NCI-H2081 treated with DMSO at 0.1 percent for 48 hours (cell line): ENCODE data around the gene HIP1R.
"Not testable (repeated sequence)": the region's sequence is repeated elsewhere in the genome, so short reads cannot be mapped to it uniquely, and the experiment has no call there.

ENCODE experiments used
- DNase-seq: peaks from one replicate; lab custom pipeline; 2025; lab: John Stamatoyannopoulos, UW

The HIP1R gene

GRCh38 chr12:122876281-122876680 lies 41.0 kb downstream of the HIP1R start:
- DNase-seq: not testable (repeated sequence)

DNA sequence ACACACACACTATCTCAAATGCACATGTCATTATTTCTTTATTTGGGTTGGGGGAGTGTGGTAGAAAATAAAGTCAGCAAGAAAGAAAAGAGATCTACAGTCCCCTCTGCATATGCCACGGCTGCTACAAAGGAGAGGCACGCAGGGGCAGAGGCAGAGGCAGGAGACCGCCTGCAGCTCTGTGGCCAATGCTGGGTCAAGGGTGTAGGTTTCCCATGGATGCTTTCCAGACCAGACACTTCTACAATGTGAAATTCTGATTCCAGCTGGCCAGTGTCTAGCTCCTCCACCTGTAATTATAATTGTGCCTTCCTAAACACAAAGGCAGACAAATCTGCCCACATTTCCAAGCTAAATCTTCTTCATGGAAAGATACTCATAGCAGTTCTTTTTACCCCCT lies 41.5 kb downstream of the HIP1R start:
- no peak for DNase-seq

DNA sequence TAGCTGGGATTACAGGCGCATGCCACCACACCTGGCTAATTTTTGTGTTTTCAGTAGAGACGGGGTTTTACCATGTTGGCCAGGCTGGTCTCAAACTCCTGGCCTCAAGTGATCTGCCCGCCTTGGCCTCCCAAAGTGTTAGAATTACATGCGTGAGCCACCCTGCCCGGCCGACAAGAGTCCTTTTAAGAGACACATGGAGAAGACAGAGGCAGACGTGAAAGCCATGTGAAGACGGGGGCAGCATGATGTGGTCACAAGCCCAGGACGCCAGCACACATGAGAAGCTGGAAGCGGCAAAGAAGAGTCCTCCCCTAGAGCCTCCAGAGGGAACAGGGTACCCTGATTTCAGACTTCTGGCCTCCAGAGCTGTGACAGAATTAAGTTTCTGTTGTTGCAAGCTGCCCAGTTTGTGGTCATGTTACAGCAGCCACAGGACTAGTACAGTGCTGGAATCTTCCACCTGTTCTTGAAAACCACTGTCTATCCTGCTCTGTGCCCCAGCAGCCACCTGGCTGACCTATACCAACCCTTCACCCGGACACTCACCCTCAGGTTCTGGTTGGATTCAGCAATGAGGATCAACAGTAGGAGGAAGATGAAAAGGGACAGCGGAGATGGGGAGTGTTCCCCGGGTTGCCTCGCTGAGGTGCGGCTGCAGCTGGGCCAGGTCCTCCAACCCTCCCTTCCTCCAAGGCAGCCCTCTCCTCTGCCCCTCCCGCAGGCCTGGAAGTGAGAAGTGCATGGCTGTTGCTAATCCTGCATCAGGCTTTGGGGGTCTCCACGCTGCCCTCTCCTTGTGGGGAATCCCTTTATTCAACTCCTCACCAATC lies 43.7 kb downstream of the HIP1R start:
- no peak for DNase-seq

DNA sequence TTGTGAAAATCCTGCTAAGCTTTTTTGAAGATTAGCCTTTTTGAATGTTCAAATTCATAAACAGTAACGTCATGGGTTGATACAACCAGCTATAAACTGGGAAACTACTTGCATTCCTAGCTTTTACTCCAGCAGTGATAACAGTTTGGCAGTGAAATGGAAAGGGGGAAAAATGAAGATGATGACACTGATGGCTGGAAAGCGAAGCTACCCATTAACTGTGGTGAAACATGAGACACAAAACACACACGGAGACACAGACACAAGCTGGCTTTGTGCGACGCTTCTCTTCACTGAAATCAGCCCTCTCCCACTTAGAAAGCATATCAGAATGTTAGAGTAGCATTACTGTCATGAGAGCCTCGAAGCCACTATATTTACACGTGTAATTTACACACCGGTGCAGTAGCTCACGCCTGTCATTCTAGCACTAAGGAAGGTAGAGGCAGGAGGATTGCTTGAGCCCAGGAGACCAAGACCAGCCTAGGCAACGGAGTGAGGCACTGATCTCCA lies 45.0 kb downstream of the HIP1R start:
- DNase-seq: no peak

DNA sequence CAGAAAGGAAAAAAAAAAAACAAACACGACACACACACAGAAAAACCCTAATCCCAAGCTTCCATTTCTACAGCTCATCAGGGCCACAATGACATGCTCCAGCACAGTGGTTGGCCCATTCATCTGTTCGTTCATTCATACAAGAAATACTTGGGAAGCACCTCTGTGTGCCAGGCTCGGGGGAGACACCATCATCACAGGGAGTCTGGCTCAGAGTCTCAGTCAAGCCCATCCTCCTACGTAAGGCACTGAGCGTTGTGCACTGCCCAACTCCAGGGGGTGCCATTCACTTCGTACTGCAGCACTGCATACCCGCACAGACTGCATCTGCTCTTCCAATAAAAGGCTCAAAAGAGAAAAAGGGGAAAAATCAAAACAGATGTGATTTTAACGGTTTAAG lies 45.4 kb downstream of the HIP1R start:
- DNase-seq: no peak

GRCh38 chr12:122882908-122883558 lies 47.8 kb downstream of the HIP1R start:
- no peak for DNase-seq

DNA sequence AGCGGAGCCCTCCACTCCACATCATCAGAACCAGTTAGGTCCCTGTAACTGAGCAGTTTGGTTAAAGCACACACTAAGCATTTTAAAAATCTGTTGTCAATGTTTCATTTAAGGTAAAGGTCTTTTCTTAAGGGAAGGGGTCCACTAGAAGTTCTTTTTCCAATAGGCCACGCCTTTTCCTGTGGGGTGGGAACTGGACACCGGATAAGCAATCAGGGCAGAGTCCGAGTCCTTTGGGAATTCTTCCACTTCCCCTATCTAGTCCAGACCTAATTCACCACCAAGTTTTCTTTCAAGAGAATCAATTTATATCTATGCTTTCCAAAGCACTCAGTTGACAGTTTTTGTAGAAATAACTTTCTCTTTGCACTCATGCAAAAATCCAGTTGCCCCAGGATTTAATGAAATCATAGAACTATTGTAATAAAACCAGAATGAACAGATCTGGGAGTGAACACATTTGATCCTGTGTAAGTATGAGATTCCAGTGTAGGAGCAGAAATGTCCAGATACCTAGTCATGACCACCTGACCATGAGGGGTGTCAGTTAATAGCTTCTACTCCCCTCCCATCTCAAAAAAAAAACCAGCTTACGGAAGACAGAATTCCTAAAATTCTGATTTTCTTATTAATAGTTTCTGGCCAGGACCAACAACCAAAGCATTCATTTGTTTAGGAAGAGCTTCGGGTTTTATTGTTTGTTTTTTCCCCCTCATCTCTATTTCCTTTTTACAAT lies 49.0 kb downstream of the HIP1R start:
- DNase-seq: no peak

DNA sequence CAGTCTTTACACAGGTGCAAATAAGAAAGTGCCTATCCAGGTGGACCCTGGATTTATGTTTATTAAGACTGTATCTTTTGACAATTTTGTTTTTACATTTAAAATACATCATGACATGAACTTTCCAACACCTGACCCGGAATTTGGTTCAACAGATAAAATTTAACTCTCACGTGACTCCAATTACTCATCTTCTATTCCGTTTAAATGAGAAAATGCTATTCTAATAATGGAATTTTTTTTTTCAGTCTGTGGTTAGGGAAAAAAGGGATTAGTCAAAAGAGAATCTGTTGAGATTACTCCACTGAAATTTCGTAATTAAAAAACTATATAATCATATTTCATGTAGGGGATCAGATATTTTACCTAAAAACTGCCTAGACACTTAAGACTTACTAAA lies 49.6 kb downstream of the HIP1R start:
- DNase-seq: no peak

DNA sequence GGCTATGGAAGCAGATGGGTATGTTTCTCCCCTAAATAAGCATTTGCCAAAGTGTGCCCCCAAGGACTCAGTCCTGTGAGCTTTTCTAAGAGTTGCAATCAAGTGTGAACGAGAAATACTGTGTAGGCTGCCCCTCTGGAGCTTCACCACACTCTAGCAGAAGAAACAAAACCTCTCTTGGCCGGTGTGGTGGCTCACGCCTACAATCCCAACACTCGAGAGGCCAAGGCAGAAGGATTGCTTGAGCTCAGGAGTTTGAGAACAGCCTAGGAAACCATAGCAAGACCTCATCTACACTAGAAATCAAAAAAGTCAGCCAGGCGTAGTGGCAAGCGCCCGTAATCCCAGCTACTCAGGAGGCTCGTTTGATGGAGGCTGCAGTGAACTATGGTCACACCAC lies 50.9 kb downstream of the HIP1R start:
- DNase-seq: no peak

GRCh38 chr12:122886851-122887818 lies 51.9 kb downstream of the HIP1R start:
- no peak for DNase-seq

DNA sequence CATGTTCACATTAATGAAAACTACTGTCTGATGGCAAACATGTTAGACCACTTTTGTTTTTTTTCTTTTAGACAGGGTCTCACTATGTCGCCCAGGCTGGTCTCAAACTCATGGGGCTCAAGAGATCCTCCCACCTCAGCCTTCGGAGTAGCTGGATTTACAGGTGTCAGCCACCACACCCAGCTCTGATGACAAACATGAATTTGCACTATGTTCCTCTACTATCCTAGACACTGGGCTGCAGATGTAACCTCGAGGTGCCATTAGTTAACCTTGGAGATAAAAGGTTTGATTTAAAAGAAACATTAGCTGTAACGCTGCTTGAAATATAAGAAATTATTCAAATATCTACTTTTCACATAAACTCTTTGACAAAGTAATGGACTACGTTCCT lies 52.6 kb downstream of the HIP1R start:
- DNase-seq: no peak

- peak; percentile 20 for DNase-seq
These were observed 53.0 kb downstream of the HIP1R start for GRCh38 chr12:122888232-122888752.

GRCh38 chr12:122889761-122890520 lies 54.7 kb downstream of the HIP1R start:
- no peak for DNase-seq

- no peak for DNase-seq
These were observed 56.6 kb downstream of the HIP1R start for GRCh38 chr12:122891661-122892525.

DNA sequence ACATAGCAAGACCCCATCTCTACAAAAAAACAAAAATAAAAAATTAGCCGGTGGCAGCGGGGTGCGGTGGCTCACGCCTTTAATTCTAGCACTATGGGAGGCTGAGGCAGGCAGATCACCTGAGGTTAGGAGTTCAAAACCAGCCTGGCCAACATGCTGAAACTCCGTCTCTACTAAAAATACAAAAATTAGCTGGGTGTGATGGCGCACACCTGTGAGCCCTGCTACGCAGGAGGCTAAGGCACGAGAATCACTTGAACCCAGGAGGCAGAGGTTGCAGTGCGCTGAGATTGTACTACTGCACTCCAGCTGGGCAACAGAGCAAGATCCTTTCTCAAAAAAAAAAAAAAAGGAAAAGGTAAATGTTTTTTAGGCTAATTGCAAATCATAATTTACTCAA lies 57.5 kb downstream of the HIP1R start:
- DNase-seq: not testable (repeated sequence)

DNA sequence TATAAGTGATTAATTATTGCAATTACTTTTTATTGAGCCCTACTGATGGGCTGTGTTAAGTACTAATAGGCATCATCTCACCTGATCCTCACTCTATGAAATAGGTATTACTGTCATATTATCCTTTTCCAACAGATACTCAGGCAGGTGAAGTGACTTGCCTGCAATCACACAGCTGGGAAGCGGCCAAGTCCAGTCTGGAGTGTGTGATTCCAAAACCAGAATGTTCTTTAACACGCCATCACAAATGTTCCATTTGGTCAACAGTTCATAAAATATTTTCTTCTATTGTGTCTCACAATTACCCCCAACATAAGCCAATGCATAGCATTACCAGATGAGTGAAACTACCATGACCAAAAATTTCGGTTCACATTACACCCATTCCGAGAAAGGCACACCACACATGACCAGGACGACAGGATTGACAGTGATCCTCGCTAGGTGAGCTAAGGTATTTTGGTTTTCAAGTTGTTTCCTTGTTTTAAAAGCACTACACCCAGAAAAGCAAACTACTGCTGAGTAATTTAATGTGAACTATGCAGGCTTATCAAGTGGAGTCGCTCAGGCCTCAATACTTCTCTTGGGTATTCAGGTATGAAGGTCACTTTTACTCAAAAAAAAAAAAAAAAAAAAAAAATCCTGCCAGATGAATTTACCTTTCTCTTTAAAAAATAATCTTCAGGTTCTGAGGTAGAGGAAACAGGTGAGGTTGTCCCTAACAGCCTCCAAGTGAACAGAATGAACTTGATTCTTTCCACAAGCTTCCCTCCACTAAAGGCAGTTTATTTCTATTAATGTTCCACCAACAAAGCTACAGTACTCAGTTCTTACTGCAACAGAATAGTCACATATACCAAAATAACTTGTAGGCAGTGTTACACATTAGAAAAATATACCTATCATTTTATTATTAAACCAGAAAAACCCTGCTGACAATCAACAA lies 58.2 kb downstream of the HIP1R start:
- no peak for DNase-seq

DNA sequence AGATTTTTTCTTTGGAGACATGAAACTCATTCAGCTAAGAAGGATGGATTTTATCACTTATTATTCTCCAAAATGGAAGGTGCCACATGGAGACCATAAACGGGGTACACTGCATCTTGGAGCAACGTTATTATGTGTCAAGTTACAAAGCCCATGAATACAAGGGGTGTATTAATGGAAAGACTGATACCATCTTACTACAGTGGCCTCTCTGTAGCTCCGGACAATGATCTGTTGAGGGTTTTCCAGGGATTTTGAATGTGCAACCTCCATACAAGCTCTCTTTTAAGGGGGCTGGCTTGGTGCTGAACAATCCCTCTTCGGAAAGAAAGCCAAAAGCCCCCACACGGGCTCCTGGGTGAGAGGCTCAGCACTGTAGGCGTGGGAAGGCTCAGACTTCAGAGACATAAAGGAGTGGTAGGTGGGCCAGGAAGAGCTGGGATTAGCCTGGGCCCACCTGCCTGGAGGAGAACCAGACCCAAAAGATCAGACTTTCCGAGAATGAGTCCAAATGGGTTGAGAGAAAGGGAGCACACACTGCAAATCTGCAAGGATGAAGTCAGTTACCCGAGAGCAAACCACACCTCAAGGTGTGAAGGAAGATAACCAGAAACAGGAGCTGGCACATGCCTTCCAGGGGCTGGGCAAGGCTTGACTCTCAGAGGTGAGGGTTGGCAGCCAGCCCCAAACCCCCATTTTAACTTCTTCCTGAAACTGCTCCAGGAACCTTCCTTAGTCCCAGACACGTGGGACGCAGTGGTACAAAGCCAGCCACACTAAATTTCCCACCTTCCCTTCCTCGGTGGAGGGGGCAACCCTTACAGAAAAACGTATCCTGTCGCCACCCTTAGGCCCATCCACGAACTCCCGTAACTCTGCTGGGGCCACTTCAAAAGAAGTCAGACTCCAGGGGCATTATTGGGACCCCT lies 59.2 kb downstream of the HIP1R start:
- DNase-seq: no peak
